ENCODE data around the gene OR52I1.

Gene OR52I1

DNA sequence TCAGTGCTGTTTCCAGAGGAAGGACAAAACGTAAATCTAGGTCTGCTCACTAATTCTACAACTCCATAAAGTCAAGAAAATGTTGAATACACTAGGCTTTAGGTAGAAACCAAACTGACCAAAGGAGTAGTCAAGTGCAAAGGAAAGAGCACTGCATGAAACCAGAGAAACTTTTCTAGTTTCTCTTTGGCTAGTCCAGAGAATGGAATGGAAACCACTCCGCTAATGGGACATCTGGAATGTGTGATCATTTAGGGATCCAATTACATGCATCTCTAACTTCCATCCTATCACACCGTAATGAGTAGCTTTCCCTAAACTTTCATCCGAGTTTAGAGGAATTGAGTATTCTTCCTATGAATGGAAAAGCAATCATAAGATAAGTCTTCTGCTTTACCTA lies 46.4 kb upstream of the OR52I1 start:
- no peak overlapping the region for H3K27ac ChIP-seq (ENCODE audit: low read depth, low read length)
- no peaks in the 10 kb centered on the region for H3K9me3 ChIP-seq (ENCODE audit: insufficient read depth, low read length)
- H3K4me3 ChIP-seq (ENCODE audit: insufficient read depth, low read length, poor library complexity, severe bottlenecking), result no peak overlapping the region
- H3K9me2 ChIP-seq (replicated peaks; ENCODE audit: insufficient read depth, low read length), result no peaks in the 10 kb centered on the region
- H3K79me2 ChIP-seq (ENCODE audit: insufficient read depth, low read length), result no peaks in the 10 kb centered on the region
- no peaks in the 10 kb centered on the region for H3F3A ChIP-seq (ENCODE audit: insufficient read depth)
- no peaks in the 10 kb centered on the region for H3K27me3 ChIP-seq (ENCODE audit: low read length)
- no peak for TF ChIP-seq EZH2phosphoT487 (conservative IDR thresholded peaks at IDR 0.05; ENCODE audit: low read length)
- H2AFZ ChIP-seq (ENCODE audit: low read depth, low read length, severe bottlenecking), result no peak overlapping the region
- no peak overlapping the region for H3K4me2 ChIP-seq (ENCODE audit: low read depth, low read length, poor library complexity, severe bottlenecking)
- no peak overlapping the region for H3K9ac ChIP-seq (ENCODE audit: low read length)
- H4K20me1 ChIP-seq (ENCODE audit: low read depth, low read length), result no peaks in the 10 kb centered on the region
- no peaks in the 10 kb centered on the region for H3K36me3 ChIP-seq (ENCODE audit: low read length)

DNA sequence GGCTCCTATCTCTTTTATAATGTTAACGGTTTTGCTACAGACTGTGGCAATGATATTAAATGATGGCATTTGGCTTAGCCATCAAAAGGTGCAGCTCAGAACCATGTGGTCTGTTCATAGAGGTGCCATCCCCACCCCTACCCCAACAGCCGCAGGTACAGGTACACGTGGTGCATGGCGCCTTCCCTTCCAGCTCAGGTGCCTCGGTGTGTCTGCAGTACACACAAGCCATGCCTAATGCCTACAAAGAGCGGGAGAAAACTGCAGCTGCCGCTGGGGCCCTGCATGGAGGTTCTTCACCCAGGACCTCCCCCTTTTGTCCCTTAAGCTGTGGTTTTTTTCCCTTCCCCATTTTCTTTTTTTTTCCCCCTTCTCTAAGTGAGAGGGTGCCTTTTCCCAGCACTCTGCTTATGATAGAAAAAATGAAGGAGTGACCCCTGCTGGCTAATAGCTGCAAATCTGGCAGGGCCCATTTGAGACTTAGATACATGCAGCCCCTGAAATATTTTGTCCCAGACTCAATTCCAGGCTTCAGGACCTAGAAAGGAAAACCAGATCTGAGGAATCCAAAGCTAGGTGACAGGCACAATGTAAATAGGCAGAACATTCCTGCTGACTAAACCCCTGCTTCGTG lies 42.4 kb upstream of the OR52I1 start:
- no peaks in the 10 kb centered on the region for H3K79me2 ChIP-seq (ENCODE audit: insufficient read depth, low read length)
- no peaks in the 10 kb centered on the region for H3K9me2 ChIP-seq (replicated peaks; ENCODE audit: insufficient read depth, low read length)
- no peak overlapping the region for H3K4me3 ChIP-seq (ENCODE audit: insufficient read depth, low read length, poor library complexity, severe bottlenecking)
- H3K27ac ChIP-seq (ENCODE audit: low read depth, low read length), result no peak overlapping the region
- H3K27me3 ChIP-seq (ENCODE audit: low read length), result no peaks in the 10 kb centered on the region; the same call in 1 of the 2 replicates
- no peak overlapping the region for H3K4me2 ChIP-seq (ENCODE audit: low read depth, low read length, poor library complexity, severe bottlenecking)
- TF ChIP-seq, protein P1, sequence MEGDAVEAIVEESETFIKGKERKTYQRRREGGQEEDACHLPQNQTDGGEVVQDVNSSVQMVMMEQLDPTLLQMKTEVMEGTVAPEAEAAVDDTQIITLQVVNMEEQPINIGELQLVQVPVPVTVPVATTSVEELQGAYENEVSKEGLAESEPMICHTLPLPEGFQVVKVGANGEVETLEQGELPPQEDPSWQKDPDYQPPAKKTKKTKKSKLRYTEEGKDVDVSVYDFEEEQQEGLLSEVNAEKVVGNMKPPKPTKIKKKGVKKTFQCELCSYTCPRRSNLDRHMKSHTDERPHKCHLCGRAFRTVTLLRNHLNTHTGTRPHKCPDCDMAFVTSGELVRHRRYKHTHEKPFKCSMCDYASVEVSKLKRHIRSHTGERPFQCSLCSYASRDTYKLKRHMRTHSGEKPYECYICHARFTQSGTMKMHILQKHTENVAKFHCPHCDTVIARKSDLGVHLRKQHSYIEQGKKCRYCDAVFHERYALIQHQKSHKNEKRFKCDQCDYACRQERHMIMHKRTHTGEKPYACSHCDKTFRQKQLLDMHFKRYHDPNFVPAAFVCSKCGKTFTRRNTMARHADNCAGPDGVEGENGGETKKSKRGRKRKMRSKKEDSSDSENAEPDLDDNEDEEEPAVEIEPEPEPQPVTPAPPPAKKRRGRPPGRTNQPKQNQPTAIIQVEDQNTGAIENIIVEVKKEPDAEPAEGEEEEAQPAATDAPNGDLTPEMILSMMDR (IDR thresholded peaks at IDR 0.05; ENCODE audit: insufficient read depth, low read length, poor library complexity, severe bottlenecking), result peak; percentile 55
- TF ChIP-seq EZH2phosphoT487 (conservative IDR thresholded peaks at IDR 0.05; ENCODE audit: low read length), result no peak
- H2AFZ ChIP-seq (ENCODE audit: low read depth, low read length, severe bottlenecking), result no peak overlapping the region
- no peaks in the 10 kb centered on the region for H4K20me1 ChIP-seq (ENCODE audit: low read depth, low read length)
- H3F3A ChIP-seq (ENCODE audit: insufficient read depth), result no peaks in the 10 kb centered on the region
- H3K9ac ChIP-seq (ENCODE audit: low read length), result no peak overlapping the region
- no peaks in the 10 kb centered on the region for H3K36me3 ChIP-seq (ENCODE audit: low read length)
- H3K9me3 ChIP-seq (ENCODE audit: insufficient read depth, low read length), result no peaks in the 10 kb centered on the region

DNA sequence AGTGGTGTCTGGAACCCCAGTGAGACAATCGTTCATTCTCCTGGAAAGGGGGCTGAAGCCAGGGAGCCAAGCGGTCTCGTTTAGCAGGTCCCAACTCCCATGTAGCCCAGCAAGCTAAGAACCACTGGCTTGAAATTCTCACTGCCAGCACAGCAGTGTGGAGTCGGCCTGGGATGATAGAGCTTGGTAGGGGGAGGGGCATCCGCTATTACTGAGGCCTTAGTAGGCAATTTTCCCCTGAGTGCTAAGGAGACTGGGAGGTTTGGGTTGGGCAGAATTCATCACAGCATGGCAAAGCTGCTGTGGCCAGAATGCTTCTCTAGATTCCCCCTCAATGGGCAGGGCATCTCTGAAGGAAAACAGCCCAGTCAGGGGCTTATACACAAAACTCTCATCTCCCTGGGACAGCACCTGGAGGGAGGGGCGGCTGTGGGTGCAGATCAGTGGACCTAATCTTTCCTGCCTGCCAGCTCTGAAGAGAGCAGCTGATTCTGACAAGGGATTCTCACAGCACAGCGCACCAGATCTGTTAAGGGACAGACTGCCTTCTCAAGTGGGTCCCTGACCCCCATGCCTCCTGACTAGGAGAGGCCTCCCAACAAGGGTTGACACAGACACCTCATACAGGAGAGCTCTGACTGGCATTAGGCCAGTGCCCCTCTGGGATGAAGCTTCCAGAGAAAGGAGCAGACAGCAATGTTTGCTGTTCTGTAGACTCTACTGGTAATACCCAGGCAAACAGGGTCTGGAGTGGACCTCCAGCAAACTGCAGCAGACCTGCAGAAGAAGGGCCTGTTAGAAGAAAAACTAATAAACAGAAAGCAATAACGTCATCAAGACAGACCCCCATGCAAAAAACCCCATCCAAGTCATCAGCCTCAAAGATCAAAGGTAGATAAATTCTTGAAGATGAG lies 34.1 kb upstream of the OR52I1 start:
- H3K9me2 ChIP-seq (replicated peaks; ENCODE audit: insufficient read depth, low read length), result no peaks in the 10 kb centered on the region
- H3K27ac ChIP-seq (ENCODE audit: low read depth, low read length), result no peak overlapping the region
- H3K36me3 ChIP-seq (ENCODE audit: low read length), result no peaks in the 10 kb centered on the region
- H3K27me3 ChIP-seq (ENCODE audit: low read length), result no peaks in the 10 kb centered on the region; the same call in 1 of the 2 replicates
- H3K79me2 ChIP-seq (ENCODE audit: insufficient read depth, low read length), result no peaks in the 10 kb centered on the region
- H3K4me2 ChIP-seq (ENCODE audit: low read depth, low read length, poor library complexity, severe bottlenecking), result no peak overlapping the region
- H3K4me3 ChIP-seq (ENCODE audit: insufficient read depth, low read length, poor library complexity, severe bottlenecking), result no peak overlapping the region
- TF ChIP-seq, protein P1 (IDR thresholded peaks at IDR 0.05; ENCODE audit: insufficient read depth, low read length, poor library complexity, severe bottlenecking), result no peak
- TF ChIP-seq EZH2phosphoT487 (conservative IDR thresholded peaks at IDR 0.05; ENCODE audit: low read length), result no peak
- H2AFZ ChIP-seq (ENCODE audit: low read depth, low read length, severe bottlenecking), result no peak overlapping the region
- no peaks in the 10 kb centered on the region; the same call in 1 of the 2 replicates for H3K9me3 ChIP-seq (ENCODE audit: insufficient read depth, low read length)
- H4K20me1 ChIP-seq (ENCODE audit: low read depth, low read length), result no peaks in the 10 kb centered on the region
- H3K9ac ChIP-seq (ENCODE audit: low read length), result no peak overlapping the region
- no peaks in the 10 kb centered on the region for H3F3A ChIP-seq (ENCODE audit: insufficient read depth)
